Muscle of back (tissue), 11 donors: Measurements from ENCODE around the gene PDCD1LG2. TPM values are rescaled to one million over a fixed set of nuclear protein-coding genes. Genes with fewer than 3 reads are reported as not detected.
"Not testable (repeated sequence)": the region's sequence is repeated elsewhere in the genome, so short reads cannot be mapped to it uniquely, and the experiment has no call there.

ENCODE experiments used
- DNase-seq, 3 donors: peaks; one replicate each; pipeline versions ENCODE4 v3.0.0 to v3.0.0-alpha.2; 2013
- polyA plus RNA-seq, 10 donors: library from polyadenylated mRNA; unstranded; fragments of 120-200 nt; gene quantifications; one replicate each; pipeline ENCODE4 v1.2.1, GENCODE V29; 2013; ENCODE audit not compliant: insufficient read length in 10 of 10

The PDCD1LG2 gene
- polyA plus RNA-seq, 10 donors = 0.54 to 3.1 (median 1.7) TPM

DNA sequence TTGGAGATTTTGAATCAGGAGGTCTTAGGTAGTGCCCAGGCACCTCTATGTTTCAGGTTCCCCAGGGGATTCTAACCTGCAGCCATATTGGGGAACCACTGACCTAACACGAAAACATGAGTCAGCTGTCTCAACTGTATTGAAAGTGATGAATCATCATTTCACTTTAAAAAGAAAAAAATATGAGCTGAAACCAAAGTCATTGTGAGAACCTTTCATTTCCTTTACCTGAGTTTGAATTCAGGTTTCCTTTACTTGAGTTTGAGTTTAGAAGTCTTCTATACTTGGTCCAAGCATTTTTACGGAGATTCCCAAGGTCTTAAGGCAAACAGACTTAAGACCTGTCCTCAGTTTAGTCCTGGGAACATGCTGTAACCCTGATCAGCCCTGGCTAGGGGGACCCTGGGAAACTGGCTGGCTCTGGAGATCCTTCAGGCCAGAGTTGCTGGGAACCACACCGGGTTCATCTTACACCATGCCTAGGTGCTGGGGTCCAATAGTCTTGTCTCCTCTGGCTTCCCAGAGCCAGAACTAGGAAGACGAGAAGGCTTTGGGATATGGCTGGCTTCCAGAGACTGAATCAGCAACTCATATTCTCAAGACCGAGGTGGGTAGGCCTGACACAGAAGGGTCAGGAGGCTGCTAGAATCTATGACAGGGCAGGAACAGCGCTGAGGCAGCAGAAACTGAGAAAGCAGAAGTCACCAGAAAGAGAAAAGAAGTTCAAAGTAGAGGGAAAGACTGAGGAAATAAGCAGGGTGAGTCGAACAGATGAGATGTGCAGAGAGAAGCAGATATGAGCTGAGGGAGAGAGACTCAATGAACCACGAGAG is 16.4 kb upstream of the PDCD1LG2 start:
- peak in 2 of 3 donors; percentile 42 to 80 for DNase-seq

DNA sequence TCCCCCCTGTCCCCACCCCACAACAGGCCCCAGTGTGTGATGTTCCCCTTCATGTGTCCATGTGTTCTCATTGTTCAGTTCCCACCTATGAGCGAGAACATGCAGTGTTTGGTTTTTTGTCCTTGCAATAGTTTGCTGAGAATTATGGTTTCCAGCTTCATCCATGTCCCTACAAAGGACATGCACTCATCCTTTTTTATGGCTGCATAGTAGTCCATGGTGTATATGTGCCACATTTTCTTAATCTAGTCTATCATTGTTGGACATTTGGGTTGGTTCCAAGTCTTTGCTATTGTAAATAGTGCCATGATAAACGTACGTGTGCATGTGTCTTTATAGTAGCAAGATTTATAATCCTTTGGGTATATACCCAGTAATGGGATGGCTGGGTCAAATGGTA is 15.6 kb upstream of the PDCD1LG2 start:
- DNase-seq = not testable (repeated sequence)

DNA sequence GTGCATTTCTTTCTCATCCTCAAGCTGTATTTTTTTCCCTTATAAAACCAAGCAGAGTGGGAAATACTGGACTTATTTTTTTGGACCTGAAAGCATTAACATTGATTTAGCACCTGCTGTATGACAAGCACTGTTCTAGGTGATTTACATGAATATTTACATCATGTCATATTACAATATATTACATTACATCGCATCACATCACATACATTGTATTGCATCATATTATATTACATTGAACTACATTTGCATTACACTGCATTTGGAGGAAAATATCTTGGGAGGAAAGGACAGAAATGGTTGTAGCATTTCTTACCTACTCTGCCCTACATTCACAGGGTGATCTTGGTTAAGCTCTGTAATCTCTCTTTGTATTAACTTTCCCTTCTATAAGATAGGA is 11.2 kb upstream of the PDCD1LG2 start:
- no peak for DNase-seq

DNA sequence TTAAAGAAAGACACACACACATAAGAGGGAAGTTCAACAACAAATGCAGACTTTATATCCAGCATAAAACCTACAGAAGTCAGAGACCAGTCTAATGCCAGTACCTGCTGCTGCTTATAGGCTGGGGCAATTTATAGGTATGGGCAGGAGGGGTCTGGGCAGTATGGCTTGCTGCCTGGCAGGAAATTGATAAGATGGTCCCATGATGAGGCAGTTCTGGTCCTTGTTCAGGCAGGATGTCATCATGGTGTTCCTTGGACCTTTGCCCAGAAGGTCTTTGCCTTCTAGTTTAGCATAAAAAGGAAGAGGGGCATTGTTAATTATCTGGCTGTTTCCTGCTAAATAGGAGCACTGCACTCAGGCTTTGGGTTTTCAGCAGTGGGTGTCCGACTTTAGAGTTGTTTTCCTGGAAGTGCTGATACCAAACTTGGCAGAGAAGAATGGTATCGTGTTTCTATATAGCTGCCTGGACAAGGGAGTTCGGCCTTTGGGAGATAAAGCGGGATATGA is 10.4 kb upstream of the PDCD1LG2 start:
- DNase-seq = peak in 1 of 3 donors; percentile 40

DNA sequence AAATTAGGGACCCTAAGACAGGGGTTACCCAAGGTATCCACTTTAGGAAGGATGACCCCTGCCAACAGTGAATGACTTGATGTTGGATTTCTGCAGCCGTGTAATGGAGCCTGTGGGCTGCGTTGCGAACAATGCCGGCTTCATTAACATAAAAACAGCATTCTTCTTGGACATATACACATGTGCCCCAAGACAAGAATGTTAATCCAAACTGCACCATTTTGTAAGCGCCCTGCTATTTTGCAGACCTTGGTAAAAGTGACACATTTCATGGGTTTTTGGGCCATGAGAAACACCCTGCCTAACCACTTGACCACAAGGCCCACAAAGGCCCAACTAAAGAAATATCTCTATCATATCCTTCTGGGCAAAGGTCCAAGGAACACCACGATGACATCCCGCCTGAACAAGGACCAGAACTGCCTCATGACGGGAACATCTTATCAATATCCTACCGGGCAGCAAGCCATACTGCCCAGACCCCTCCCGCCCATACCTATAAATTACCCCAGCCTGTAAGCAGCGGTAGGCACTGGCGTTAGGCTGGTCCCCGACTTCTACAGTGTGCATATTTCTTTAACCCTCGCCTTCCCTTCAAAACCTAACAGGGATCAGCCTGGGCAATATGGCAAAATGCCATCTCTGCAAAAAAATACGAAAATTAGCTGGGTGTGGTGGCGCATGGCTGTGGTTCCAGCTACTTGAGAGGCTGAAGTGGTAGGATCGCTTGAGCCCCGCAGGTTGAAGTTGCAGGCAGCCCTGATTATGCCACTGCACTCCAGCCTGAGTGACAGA is 9.7 kb upstream of the PDCD1LG2 start:
- no peak for DNase-seq

DNA sequence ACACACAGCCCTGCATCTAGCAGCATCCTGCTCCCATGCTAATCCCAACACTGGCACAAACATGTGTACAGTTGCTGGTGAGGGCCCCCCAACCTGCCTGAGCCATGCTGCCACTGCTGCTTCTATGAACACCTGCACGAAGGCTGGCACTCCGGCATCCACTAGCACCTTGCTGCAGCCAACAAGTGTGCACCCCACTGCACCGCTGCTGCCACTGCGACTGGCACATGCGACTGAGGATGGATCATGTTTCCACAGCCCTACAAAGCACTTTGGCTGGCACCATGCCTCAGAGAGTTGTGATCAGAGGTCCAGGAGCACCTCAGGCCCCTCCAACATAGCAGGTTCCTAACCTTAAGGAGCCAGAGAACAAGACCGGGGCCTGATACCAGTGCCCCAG is 7.8 kb upstream of the PDCD1LG2 start:
- no peak for DNase-seq

DNA sequence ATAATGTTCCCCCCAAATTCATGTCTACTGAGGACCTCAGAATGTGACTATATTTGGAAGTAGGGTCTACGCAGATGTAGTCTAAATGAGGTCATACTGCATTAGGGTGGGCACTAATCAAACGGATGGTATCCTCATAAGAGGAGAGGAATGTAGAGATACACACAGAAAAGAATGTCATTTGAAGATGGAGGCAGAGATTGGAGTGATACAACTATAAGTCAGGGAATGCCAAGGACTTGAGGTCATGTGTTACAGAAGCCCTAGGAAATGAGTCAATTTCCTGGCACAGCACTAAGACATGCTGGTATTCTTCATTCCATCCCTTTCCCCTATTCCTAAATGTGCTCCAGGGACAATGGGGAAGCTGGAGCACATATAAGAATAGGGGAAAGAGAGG is 758 bp upstream of the PDCD1LG2 start:
- peak in 1 of 3 donors; percentile 96 for DNase-seq

DNA sequence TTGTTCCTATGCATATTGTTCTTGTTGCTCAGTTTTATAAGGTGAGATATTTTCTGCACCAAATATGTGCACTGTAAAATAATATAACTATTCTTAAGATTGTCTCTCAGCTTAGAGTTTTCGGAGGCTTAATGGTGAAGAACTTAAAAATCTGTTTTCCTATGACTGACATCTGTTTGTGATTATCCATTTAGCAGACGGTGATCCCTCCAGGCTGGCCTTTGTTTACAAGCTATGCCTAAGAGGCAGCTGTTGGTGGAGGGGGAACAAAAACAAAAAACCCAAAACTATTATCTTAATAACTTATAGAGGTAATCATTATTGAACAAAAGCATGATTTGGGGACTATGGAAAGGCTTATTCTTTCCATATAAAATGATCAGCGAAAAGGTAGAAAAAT is 658 bp downstream of the PDCD1LG2 start:
- no peak for DNase-seq

DNA sequence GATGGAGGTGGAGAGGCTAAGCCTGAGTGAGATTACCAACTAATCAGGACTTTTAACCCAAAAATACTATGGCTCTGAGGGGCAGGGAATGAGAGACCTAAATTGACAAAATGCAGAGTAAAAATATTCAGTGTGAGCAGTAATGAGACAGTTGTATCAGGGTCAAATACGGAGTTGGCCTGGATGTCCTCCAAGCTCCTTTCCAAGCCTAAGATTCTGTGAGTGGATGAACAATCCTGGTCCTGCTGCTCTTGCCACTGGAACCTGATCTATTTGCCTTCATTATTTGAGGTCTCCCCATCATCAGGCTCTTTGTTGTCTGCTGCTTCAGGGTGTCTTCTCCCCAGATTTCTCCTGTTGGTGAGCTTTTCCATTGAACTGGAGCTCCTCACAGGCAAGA is 1.1 kb downstream of the PDCD1LG2 start:
- DNase-seq = no peak

DNA sequence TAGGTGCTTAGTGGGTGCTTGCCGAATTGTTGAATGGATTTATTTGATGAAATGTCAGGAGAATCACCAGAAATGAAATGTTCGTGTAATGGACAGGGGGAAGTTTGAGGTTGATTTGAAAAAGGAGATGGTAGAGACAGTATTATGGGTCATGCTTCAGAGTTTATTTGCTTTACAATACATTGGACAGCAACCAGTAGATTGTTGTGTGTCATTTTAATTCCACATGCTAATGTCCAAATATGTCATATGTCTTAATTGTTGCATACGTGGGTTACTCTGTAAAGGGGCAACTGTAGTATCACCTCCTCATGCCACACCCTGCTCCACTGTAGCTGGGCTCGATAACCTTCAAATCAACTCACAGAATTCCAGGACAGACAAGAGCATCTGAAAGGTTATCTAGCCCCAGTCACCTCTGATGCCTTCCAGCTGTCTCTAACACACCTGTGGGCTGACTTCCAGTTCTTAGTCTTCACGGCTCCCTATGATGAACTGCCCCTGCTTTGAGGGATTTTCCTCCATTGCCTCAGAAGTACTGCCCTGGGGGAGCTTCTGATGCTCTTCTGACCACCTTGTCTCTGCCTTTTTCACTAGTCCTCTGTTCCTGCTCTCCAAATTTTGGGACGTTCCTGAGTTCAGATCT is 1.7 kb downstream of the PDCD1LG2 start:
- DNase-seq = no peak

DNA sequence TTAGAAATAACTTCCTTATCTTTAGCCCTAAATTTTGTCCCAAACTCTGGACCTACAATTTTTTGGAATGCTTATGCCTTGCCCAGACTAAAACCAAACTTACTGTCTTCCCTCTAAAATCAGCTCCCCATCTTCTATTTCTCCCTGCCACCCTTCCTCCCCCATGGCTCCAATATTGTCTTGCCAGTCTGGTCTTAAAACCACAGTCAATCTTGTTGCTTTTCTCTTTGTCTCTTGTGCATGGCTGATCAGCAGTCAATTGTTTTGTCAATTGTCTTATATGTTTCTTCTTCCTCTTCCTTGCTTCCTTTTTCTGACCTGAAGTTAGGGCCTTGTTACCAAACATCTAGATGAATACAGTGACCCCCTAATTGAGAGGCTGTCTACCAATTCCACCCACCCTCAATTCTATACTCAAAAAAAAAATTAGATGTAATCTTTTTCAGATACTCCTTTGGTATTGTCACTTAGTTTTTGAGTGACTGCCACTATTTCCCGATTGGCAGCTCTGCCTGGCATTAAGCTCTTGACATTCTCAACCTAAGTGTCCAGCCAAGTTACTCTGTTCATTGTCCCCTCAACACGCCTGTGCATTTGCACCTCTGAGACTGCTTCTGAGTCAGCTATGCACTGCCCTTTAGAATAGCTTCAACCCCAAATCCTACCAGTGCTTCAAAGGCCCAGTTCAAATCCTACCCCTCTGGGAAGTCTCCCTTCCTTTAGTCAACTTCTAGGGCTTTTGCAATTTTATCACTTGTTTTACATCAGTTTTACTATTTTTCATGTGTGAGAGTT is 2.5 kb downstream of the PDCD1LG2 start:
- no peak for DNase-seq

DNA sequence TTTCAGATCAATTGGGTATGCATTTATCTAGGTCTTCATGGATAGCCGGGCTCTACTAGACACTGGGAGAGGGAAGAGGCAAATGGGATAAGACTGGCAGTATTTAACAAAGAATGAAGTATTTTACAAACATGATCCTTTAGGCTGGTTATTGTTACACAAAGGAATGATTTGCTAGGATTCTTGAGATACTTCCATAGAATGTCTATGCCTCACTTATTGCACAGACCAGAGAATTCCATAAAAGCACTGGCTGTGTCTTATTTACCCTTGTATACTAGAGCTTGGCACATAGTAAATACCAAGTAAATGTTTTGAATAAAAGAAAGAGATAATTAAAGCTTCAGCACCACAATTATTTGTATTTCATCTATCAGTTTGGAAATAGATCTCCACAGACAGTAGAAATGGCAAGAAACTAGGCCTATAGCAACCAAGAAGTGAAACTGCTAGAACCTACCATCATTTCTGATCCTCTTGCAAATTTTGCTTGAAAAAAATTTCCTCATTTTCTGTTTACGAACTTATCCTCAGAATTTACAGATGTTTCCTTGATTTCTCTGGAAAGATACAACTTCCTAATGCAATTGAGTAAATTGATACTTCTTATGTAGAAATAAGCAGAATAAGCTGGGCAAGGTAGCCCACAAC is 3.8 kb downstream of the PDCD1LG2 start:
- DNase-seq = no peak

DNA sequence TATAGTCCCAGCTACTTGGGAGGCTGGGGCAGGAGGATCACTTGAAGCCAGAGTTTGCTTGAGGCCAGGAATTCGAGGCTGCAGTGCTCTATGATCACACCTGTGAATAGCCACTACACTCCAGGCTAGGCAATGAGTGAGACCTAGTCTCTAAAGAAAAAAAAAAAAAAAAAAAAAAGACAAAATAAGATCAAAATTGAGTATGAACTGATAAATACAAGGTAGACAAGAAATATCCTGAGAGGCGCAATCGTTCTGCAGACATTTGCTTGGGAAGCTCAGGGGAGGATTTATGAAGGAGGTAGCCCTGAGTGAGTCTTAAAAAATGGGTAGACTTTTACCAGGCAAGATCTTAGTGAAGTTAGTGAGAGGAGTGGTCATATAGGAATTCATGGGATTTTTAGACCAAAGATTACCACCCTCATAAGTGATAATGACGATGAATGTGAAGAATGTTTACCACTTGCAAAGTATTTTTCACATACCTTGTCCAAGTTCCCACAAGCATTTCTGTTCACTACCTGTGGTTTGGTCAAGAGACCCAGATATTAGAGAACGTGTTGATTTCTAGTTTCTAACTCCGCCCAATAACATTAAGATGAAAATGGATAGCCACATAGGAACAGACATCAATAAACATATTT is 4.4 kb downstream of the PDCD1LG2 start:
- no peak for DNase-seq

DNA sequence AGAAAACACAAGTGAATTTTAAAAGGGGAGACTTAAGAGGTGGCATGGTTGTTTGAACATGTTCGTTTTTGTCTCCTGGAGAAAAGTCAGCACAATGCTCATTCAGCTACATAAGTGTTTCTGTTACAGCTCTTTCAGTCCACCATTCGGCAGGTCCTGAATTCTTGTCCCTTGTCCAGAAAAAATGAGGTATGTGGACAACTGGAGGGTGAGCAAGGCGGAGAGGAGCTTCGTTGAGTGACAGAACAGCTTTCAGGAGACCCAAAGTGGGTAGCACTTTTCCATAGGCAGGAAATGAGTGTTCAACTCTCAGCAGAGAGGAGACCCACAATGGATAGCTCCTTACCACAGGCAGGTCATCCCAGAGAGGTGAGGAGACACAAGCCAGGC is 4.9 kb downstream of the PDCD1LG2 start:
- no peak for DNase-seq

DNA sequence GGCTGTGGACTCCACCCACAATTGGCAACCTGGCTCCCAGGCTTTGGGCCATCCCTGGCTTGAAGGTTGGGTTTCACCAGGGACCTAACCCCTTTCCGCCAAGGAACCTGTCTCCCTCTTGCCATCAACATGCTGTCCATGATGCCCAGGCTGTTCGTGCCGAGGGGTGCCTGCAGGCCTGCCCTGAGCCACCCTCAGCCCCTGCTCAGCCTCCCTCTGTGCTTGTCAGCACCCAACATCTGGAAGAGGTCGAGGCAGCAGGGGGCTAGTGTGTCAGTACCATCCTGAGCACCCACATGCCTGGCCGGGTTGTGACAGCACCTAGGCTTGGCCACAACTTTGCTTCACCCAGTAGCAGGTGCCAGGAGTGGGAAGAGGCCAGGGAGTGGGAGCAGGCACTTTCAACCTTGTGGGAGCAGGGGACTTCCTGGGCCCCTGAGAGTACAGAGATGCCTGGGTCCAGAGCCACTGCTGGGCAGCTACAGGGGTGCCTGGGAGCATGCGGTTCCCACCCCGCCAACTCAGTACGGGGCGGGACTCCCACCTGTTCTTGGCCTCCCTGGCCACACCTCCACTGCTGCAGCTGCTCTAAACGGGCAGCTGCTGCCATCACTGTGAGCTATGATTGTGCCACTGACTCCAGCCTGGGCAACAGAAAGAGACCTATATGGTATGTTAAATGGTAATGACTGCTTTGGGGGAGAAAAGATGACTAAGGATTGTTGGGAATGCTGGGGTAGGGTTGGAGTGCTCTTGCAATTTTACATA is 6.3 kb downstream of the PDCD1LG2 start:
- DNase-seq = no peak

DNA sequence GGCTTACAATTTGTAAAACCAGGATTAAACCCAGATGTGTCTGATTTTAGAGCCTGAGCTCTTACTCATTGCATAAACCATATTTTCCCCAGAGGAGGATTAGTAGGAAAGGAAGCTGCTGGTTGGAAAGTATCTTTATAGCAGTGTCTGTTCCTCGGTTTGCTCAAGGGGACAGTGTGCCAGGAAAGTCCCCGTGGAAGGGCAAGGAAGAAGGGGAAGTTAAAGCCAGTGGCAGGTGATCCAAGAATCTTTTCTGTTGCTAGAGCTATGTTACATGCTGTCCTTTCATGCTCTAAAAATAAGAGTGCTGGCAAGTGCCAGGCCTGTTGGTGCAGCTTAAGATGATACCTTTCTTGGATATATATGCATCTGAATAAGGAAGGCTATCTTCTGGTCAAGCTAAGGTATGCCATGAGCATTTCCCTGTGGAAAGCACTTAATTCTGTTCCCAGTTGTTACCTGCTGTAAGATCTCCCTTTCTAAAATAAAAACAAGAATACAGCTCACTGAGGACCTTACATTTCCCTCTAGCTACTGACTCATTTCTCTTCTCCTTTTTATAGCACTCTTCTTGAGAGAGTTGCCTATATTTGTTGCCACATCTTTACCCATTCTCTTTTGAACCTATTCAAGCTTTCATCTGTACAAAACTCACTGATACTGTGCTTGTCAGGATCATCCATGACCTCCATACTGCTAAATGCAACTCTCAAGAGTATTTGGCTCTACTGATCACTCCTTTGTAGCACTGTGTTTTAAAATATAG is 8.0 kb downstream of the PDCD1LG2 start:
- peak in 1 of 3 donors; percentile 16 for DNase-seq

DNA sequence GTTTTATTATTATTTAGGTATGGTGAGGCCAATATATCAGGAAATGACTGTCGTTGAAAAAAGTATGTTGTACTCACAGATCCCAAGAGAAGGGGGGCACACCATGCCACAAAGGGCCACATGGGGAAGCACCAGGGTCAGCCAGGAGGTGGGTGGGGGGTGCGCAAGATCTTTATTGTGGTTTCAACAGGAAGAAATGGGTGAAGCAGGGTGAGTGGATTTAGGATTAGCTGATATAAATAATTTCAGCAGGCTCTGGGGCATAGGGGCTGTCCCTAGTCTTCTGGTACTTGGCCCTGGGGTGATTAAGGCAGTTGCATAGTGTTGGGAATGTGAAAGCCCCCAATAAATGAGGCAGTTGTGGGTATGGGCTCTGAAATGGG is 8.6 kb downstream of the PDCD1LG2 start:
- DNase-seq = no peak

DNA sequence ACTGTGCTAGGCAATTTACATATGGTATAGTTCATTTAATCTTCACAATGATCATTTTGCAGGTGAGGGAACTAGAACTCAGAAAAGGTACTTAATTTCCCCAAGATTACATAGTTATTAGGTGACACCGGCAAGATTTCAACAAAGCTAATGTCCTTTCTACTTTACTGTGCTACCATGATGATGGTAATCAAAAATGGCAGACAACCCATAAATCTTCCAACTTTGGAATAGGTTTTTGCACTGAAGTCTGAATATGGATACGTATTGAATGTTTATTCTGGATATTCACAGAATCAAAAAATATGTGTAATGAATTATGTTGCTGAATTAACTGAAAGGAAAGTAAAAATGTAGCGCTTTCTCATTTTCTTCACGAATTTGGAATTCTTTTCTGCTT is 13.8 kb downstream of the PDCD1LG2 start:
- DNase-seq = no peak

DNA sequence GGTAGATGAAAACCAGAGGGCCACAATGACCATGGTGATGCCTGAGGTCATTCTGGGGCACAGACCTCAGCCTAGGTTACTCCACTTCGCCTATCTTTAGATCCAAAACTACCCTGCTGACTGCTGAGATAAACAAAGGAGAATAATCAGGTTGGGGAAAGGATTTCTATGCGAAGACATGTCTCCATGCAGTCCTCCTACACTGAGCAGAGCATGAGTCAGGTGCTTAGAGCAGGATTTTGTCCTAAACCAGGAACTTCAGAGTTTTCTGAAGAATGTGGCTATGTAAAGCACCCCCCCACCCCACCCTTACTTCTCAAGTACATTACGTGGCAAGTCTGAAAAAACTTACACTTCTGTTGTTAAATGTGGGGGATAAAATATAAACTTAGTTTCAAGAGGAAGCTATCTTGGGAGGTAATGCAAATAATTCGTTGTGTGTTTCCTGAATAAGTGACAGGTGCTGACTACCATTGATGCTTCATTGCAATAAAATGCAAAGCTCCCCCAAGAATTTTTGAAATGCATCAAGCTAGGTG is 19.4 kb downstream of the PDCD1LG2 start:
- DNase-seq = no peak
